ENCODE data around the gene PTPRG.

PTPRG gene

DNA sequence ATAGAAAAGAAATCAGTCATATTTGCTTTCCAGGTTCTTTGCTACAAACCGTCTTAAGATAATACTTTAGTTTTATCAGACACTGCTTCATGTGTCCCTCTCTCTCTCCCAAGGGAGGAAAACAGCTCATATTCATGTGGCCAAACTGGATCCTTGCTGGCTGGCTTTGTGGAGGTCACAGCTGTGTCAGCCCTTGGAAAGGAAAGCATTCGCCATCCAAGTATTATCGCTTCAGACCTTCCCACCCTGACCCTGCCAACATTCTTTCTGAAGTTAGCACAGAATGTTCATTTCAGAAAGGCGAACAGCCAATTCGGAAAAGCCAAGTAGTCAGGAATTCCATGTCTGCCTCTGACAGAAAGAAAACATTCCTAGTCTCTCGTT lies 598.3 kb downstream of the PTPRG start:
- peak; percentile 46 for DNase-seq (ENCODE audit: low read depth)

DNA sequence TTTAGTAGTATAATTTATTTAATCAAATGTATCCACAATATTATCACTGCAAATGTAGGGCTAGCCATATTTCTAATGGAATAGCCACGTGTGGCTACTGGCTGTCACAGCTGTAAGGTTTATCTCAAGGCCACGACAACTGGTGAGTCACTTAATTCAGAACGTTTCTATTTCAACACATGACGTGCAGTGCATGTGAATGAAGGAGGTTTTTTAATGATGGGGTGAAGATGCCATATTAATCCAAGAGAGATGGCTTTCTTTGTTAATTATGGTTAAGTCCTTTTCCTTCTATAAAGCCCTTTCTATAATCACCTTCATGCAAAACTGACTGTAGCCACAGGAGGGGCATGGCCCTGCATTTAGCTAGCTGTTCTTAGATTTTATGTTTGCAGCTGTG lies 600.0 kb downstream of the PTPRG start:
- peak; percentile 41 for DNase-seq (ENCODE audit: low read depth)

DNA sequence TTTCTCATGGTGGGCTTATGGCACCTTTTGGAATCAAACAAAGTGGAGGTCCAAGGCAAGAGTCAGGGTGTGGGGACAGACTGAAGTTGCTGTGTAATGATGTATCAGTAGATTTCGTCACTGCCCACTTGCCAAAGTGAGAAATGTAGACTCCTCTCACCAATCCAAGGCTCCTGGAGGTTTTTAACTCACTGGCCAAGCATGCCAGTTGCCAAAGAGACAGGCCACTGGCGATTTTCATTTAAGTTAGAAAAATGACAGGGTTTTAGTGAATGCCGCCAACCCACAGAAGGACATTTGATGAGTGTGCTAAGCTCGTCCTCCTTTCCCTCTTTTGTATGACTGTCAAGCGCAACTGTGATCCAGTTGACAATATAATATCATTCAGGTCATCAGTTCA lies 602.8 kb downstream of the PTPRG start:
- no peak for DNase-seq (ENCODE audit: low read depth)

GRCh38 chr3:62164746-62165145 lies 603.4 kb downstream of the PTPRG start:
- DNase-seq (ENCODE audit: low read depth): no peak

GRCh38 chr3:62167566-62168262 lies 606.3 kb downstream of the PTPRG start:
- DNase-seq (ENCODE audit: low read depth): no peak

- no peak for DNase-seq (ENCODE audit: low read depth)
Measured at GRCh38 chr3:62168356-62168755, 607.0 kb downstream of the PTPRG start.

GRCh38 chr3:62169906-62170660 lies 608.7 kb downstream of the PTPRG start:
- peak; percentile 47 for DNase-seq (ENCODE audit: low read depth)

DNA sequence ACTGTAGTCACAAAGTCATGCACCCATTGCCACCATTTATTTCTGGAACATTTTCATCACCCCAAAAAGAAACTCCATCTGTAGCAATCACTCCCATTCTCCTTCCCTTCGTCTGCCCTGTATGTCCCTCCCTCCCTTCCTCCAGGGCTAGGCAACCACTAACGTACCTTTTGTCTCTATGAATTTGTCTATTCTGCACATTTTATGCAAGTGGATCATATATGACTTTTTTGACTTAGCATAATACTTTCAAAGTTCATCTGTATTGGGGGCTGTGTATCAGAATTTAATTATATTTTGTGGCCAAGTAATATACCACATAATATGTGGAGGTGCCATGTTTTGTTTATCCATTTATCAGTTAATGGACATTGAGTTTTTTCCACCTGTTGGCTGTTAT lies 610.4 kb downstream of the PTPRG start:
- no peak for DNase-seq (ENCODE audit: low read depth)

GRCh38 chr3:62172199-62172598 lies 610.8 kb downstream of the PTPRG start:
- DNase-seq (ENCODE audit: low read depth): no peak

DNA sequence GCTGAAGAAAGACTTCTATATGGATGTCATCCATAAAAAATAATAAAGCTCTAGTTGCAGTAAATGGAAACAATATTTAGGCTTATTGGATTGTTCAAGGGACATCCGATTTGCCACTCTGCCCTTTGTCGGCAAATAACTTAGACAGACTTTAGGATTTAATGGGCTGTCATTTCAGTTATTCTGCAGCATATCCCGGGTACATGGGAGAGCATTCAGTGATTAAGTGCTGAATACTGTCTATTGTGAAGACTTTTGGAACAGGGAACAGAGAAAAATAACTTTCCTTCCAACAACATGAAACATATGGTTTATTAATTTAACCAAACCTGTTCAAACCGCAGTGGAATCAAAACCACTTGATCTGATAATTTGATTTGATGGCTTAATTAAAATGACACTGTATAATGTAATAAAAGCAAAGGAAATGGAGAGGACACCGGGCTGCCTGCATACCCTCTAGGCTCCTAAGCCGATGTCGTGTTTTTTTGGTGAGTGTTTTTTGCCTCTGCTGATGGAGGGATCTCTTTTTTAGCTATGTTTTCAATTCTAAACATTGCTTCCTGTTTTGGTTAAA lies 612.7 kb downstream of the PTPRG start:
- DNase-seq (ENCODE audit: low read depth): no peak

GRCh38 chr3:62175161-62175560 lies 613.8 kb downstream of the PTPRG start:
- no peak for DNase-seq (ENCODE audit: low read depth)

- no peak for DNase-seq (ENCODE audit: low read depth)
Measured at GRCh38 chr3:62178032-62178431, 616.7 kb downstream of the PTPRG start.

DNA sequence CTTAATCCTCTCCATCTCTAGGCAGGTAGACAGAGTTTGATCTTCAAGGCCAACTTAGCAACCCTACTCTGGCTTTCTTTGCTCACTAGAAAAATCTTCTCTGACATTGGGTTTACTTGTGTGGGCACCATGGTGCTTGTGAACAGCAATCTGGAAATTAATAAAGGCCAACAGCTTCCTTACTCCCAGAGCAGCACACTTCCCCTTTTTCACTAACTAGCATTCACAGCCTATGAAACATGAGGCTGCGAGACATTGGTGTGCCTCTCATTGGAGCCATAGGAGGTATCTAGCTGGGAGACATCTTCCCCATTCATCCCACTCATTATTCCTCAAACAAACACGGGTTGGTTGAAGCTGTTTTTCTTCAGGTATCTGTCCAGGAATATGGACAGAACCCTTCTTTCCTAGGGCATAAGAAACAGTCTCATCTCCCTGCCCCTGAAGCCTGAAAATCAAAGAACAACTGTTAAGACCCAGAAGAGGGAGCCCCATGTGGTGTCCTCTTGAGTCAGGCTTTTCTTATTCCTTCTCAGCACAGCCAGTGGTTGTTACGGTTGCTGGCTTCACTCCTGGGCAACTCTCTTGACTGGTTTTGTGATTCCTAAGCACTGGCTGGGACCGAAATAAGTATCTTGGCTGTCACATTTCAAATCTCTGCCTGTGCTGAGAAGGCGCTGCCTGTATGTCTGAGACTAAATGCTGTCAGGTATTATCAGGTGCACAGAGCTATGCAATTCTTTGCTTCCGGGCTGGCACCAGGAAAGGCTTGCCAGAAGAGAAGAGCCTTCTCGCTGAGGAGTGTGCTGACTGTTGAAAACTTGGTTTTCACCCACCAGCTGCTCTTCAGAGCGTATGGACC lies 617.6 kb downstream of the PTPRG start:
- DNase-seq (ENCODE audit: low read depth): no peak

GRCh38 chr3:62180514-62180913 lies 619.1 kb downstream of the PTPRG start:
- no peak for DNase-seq (ENCODE audit: low read depth)

GRCh38 chr3:62183087-62183486 lies 621.7 kb downstream of the PTPRG start:
- no peak for DNase-seq (ENCODE audit: low read depth)

GRCh38 chr3:62183969-62184368 lies 622.6 kb downstream of the PTPRG start:
- DNase-seq (ENCODE audit: low read depth): no peak

DNA sequence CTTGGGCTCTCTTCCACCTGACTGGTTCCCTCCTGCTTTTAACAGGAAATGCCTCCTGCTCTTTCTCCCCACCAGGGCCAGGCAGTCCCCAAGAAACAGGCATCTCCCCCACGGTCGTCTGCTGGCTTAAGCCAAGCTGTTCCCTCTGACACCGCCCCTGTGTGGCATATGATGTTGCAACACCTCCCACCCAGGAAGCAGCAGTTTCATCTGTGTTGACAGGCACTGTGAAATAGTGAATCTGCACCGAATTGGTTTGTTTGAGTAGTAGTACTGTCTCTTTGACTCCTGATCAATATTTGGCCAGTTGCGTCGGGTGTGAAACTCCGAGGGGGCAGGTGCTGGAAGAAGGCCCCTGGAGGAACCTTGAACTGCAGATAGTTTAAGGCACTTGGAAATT lies 623.2 kb downstream of the PTPRG start:
- DNase-seq (ENCODE audit: low read depth): no peak

- DNase-seq (ENCODE audit: low read depth): no peak
Measured at GRCh38 chr3:62187022-62187431, 625.7 kb downstream of the PTPRG start.

DNA sequence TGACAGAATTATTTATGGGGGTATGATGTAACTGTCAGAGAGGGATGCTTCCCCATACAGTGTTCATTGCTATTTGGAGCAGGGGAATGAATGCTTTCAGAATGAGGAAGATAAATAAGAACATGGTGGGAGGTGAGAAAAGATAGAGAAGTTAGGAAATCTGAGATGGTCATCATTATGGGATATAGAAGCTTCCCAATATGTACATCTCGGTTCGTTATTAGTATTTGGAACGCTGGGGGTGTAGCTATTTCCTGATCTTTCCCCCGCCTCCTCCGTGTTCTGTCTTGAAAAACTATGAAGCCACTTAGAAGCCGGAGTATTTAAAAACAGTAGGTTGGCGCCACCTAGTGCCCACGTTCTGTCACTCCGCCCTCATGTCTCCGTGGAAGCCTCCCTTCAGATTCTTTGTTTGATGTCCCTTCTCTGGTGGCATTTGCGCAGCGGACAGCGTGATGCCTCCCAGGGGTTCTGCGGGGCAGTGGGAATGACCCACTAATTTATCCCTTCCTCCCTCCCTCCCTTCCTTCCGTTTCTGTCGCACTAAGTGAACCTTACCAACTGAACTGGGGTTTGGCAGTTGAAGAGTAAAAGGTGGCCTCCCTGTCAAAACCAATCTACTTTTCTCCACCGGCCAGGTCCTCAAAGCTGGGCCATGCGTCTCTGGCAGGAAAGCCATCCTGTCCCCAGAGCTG lies 627.5 kb downstream of the PTPRG start:
- peak; percentile 41 for DNase-seq (ENCODE audit: low read depth)

DNA sequence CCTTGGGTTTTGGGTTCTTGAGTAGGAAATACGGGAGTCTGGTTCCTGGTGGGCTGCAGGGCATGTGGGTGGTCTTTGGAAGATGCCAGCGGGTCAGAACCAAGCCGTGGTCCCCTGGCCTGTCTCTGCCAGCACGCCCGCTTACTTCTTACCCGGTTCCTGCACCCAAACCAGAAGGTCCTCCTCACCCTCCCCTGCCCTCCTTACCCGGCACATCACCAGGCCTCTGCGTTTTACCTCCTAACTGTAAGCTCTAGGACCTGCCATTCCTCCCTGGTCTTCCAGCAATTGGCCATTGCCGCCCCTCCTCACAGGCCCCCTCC lies 628.0 kb downstream of the PTPRG start:
- DNase-seq (ENCODE audit: low read depth): no peak

DNA sequence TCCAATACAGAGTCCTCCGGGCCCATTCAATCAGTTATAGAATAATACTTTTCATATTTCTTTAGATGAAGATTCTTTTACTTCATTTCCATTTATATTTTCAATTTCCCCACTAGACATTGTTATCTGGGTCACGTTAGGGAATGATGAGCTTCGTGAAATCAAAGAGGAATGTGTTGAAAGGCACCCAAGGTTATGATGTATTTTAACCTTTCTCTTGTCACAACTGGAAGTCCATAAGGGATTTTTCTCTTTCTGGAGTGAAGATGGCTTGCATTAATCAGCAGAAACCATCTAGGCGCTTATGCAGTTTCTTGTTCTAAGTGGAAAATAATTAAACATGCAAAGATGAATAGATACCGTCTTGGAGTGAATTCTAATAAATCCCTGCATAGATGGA lies 631.5 kb downstream of the PTPRG start:
- DNase-seq (ENCODE audit: low read depth): no peak
